ENCODE data around the gene FGD3.

- no peak for TF ChIP-seq CTCF (IDR thresholded peaks at IDR 0.05)
- no peak for TF ChIP-seq POLR2A (IDR thresholded peaks at IDR 0.05)
Measured at GRCh38 chr9:93012963-93013855, 65.9 kb downstream of the FGD3 start.

Measured in testis (tissue), 2 donors.